Adipocyte (in vitro differentiated cells): ENCODE measurements around the gene EEA1.
"Not testable (repeated sequence)": the region's sequence is repeated elsewhere in the genome, so short reads cannot be mapped to it uniquely, and the experiment has no call there.

ENCODE experiments used
- DNase-seq: peaks from one replicate; pipeline ENCODE4 v3.0.0-alpha.2; 2015; ENCODE audit warnings: low read depth
- H3K27me3 ChIP-seq: replicated peaks from 2 replicates; pipeline ENCODE4 v1.7.0; 2013; ENCODE audit warnings: mild to moderate bottlenecking, low read length, moderate library complexity; ENCODE audit not compliant: control insufficient read depth, insufficient read depth
- H3K36me3 ChIP-seq: 2 replicates; pipeline ENCODE4 v1.7.0; 2013; ENCODE audit warnings: low read length, mild to moderate bottlenecking, moderate library complexity; ENCODE audit not compliant: control insufficient read depth, insufficient read depth, severe bottlenecking
- H3K4me1 ChIP-seq: 2 replicates; pipeline ENCODE4 v1.7.0; 2013; ENCODE audit warnings: mild to moderate bottlenecking, low read length, moderate library complexity; ENCODE audit not compliant: control insufficient read depth, insufficient read depth
- H3K4me3 ChIP-seq: 2 replicates; pipeline ENCODE4 v1.7.0; 2013; ENCODE audit warnings: mild to moderate bottlenecking, low read length, moderate library complexity
- H3K9ac ChIP-seq: 2 replicates; pipeline ENCODE4 v1.7.0; 2013; ENCODE audit warnings: mild to moderate bottlenecking, low read length, moderate library complexity
- H3K9me3 ChIP-seq: 2 replicates; pipeline ENCODE4 v1.7.0; 2013; ENCODE audit warnings: mild to moderate bottlenecking, low read length, moderate library complexity; ENCODE audit not compliant: control insufficient read depth

The EEA1 gene

GRCh38 chr12:92928962-92929915, at the start of gene EEA1:
Gene EEA1 (minus strand): TSS chr12:92929295. CDS start chr12:92929066, 229 bp downstream.
- peak within 1 kb of the TSS; percentile 95 for H3K9ac ChIP-seq
- H3K4me1 ChIP-seq = peaks cover 40% of the 10 kb centered on the region
- peak within 1 kb of the TSS; percentile 87 for H3K4me3 ChIP-seq
- H3K36me3 ChIP-seq = no peaks in the 10 kb centered on the region
- H3K9me3 ChIP-seq = no peaks in the 10 kb centered on the region
- peak; percentile 98 for DNase-seq
- no peaks in the 10 kb centered on the region for H3K27me3 ChIP-seq

- no peak overlapping the region for H3K9ac ChIP-seq
- no peak for DNase-seq
- H3K9me3 ChIP-seq = peaks cover 36% of the 10 kb centered on the region
- no peak overlapping the region for H3K4me3 ChIP-seq
- H3K36me3 ChIP-seq = no peaks in the 10 kb centered on the region
- H3K4me1 ChIP-seq = peaks cover 9% of the 10 kb centered on the region
- H3K27me3 ChIP-seq = no peaks in the 10 kb centered on the region
These were observed 49.5 kb upstream of the EEA1 start for GRCh38 chr12:92978607-92979006.

DNA sequence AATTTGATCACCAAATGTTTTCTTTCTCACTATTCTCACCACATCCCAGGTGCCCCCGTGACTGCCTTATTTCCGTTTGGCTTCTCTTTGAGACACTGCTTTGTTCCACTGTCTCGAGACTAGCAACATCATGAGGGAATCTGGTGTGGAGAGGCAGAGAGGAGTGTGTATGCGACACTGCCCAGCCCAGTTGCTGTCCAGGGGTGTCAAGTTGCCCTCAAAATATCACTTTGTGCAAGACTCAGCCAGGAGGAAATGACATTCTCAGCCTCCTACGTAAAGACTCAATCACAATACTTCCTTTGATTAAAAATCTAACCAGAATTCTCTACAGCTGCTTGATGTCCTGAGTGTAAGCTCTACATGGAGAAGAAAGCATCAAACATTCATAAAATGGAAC, 48.2 kb upstream of the EEA1 start:
- H3K4me1 ChIP-seq = peaks cover 19% of the 10 kb centered on the region
- DNase-seq = no peak
- no peaks in the 10 kb centered on the region for H3K36me3 ChIP-seq
- peaks cover 28% of the 10 kb centered on the region for H3K9me3 ChIP-seq
- no peaks in the 10 kb centered on the region for H3K27me3 ChIP-seq
- H3K9ac ChIP-seq = no peak overlapping the region
- H3K4me3 ChIP-seq = no peak overlapping the region

DNA sequence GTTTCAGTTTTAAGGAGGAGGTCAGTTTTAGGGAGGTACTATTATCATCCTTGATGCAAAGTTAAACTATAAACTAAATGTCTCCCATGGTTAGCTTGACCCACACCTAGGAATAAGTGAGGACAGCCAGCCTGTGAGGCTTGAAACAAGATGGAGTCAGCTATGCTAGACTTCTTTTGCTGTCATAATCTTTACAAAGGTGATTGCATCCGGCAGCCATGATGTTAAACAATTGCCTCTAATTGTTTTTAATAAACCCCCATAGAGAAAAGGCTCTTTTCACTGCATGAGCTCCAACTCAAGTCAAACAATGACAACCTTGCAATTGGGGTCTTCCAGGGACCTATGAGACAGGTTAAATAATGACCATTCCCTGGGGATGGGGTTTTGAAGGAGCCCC, 45.7 kb upstream of the EEA1 start:
- Histone ChIP-seq H3K4me1 (peaks cover 36% of the 10 kb centered on the region), H3K9me3 (peaks cover 10% of the 10 kb centered on the region), H3K27me3 (no peaks in the 10 kb centered on the region), H3K9ac (no peak overlapping the region), H3K36me3 (no peaks in the 10 kb centered on the region), H3K4me3 (no peak overlapping the region)
- DNase-seq = no peak

GRCh38 chr12:92973614-92974013, 44.5 kb upstream of the EEA1 start:
- Histone ChIP-seq H3K9me3 (peaks cover 10% of the 10 kb centered on the region), H3K27me3 (no peaks in the 10 kb centered on the region), H3K4me1 (peaks cover 40% of the 10 kb centered on the region), H3K36me3 (no peaks in the 10 kb centered on the region), H3K4me3 (no peak overlapping the region), H3K9ac (peak overlapping the region; percentile 70)
- peak; percentile 89 for DNase-seq

GRCh38 chr12:92971859-92972524, 42.9 kb upstream of the EEA1 start:
- H3K9me3 ChIP-seq = peaks cover 10% of the 10 kb centered on the region
- no peaks in the 10 kb centered on the region for H3K27me3 ChIP-seq
- H3K36me3 ChIP-seq = no peaks in the 10 kb centered on the region
- peak overlapping the region; percentile 55 for H3K4me3 ChIP-seq
- peaks cover 45% of the 10 kb centered on the region for H3K4me1 ChIP-seq
- peak overlapping the region; percentile 78 for H3K9ac ChIP-seq
- DNase-seq = peak; percentile 84

DNA sequence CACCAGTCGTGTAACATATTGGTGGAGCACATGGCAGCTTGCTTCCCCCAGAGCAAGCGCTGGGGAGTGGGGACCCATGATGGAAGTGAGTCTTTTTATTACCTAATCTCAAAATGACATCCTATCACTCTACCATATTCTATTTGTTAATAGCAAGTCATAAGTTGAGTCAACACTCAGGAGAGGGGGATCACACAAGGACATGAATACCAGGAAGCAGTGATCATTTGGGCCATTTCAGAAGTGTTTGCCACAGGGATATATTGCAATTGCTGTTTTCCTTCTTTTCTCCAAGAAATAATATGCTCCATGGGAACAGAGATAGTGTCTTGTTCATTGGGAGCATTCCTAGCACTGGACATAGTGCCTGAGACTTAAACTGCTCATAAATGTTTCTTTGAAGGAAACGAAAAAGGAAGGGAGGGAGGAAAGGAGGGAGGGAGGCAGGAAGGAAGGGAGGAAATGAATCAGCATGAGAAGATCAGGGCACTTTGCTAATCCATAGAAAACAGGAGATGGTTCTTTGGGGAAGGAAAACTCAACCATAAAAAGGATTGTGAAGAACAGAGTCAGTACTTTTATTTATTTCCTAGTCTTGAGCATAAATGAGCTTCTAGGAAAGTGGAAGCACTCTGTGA, 39.2 kb upstream of the EEA1 start:
- peaks cover 39% of the 10 kb centered on the region for H3K4me1 ChIP-seq
- DNase-seq = no peak
- H3K9ac ChIP-seq = no peak overlapping the region
- peak overlapping the region; percentile 8 for H3K4me3 ChIP-seq
- H3K36me3 ChIP-seq = no peaks in the 10 kb centered on the region
- no peaks in the 10 kb centered on the region for H3K9me3 ChIP-seq
- no peaks in the 10 kb centered on the region for H3K27me3 ChIP-seq

- not testable (repeated sequence) for H3K36me3 ChIP-seq, DNase-seq, H3K9me3 ChIP-seq, H3K9ac ChIP-seq, H3K27me3 ChIP-seq, H3K4me3 ChIP-seq
- H3K4me1 ChIP-seq = peaks cover 18% of the 10 kb centered on the region
These were observed 35.3 kb upstream of the EEA1 start for GRCh38 chr12:92964378-92964777.

DNA sequence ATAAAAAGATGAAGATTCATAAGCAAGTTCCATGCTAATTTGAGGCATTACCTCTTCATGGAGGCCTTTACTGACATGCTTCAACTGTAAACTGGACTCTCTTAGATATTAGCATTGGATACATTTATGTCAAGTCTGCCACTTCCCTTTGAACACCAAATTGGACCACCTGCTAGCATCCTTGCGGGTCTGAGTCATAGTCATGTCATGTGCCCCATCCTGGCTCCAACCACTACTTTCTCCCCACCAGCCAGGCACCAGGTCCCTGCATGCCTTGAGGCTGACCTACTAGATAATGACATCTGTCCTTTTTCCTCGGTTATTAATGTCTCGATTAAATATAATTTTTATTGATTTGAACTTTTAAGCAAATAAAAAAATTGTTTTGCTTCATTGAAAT, 32.9 kb upstream of the EEA1 start:
- H3K4me3 ChIP-seq = no peak overlapping the region
- H3K9ac ChIP-seq = no peak overlapping the region
- no peak for DNase-seq

DNA sequence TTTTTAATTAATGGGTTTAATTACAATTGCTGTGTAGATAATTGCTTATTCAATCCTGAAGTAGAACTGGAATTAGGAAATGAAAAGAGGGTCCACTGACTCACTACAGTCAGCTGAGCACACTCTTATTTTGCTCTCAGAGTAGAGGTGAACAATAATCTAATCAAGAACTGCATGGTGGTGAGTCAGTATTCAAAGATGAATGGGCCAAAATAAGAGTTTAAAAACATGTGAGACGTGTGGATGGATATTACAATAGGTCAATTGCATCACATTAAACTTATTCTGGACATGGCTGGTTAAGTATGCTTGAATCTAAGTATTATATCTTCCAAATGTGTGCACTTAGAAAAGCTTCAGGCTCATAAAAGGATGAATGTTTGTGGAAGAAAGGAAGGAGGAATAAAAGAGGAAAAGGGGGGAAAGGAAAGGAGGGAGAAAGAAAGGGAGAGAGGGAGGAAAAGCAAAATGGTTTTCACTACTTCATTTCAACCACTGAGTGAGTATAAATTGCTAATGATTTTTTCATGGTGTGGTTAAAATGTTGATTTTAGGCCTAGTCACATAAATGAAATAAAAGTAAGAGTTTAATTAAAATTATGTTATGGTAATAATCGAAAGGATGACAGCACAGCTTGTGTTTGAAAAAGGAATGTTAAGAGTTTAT, 27.0 kb upstream of the EEA1 start:
- Histone ChIP-seq H3K4me3 (no peak overlapping the region), H3K27me3 (no peaks in the 10 kb centered on the region), H3K9ac (peak overlapping the region; percentile 73), H3K4me1 (peaks cover 10% of the 10 kb centered on the region), H3K36me3 (no peaks in the 10 kb centered on the region), H3K9me3 (peaks cover 3% of the 10 kb centered on the region)
- peak; percentile 86 for DNase-seq

More for the DNA sequence above, 32.9 kb upstream of the EEA1 start:
- Histone ChIP-seq H3K36me3 (no peaks in the 10 kb centered on the region), H3K4me1 (peaks cover 9% of the 10 kb centered on the region), H3K9me3 (peaks cover 3% of the 10 kb centered on the region), H3K27me3 (no peaks in the 10 kb centered on the region)

DNA sequence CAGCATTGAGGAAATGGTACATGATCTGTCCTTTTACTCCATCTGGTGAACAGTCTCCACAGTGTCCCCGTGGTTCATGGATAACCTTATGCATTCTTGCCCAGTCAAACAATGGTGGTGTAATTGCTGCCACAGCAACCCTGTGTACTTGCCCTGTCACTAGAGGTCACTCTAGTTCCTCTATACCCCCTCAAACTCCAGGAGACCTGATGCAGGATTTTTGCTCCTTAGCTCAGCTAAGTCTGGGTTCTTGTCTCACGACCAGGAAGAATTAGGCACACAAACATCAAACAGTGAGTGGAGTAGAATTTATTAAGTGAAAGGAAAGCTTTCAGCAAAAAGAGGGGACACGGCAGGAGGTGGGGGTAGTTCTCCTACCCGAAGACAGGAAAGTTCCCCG, 24.7 kb upstream of the EEA1 start:
- no peaks in the 10 kb centered on the region for H3K36me3 ChIP-seq
- DNase-seq = no peak

More for the DNA sequence above, 24.7 kb upstream of the EEA1 start:
- Histone ChIP-seq H3K4me3 (no peak overlapping the region), H3K4me1 (peaks cover 10% of the 10 kb centered on the region), H3K27me3 (no peaks in the 10 kb centered on the region), H3K9me3 (peaks cover 3% of the 10 kb centered on the region), H3K9ac (no peak overlapping the region)
